IPS DF 6.9 (cell line): Measurements from ENCODE around the gene MAPK8.

ENCODE experiments used
- DNase-seq: peaks from one replicate; pipeline ENCODE4 v3.0.0-alpha.2; 2013; ENCODE audit warnings: low read depth, low spot score
- H3K27ac ChIP-seq: one replicate; pipeline ENCODE4 v1.5.1; 2013; ENCODE audit warnings: low read length, control low read depth
- H3K27me3 ChIP-seq: 2 replicates; pipeline ENCODE4 v1.6.1; 2013; ENCODE audit warnings: mild to moderate bottlenecking, low read length; ENCODE audit not compliant: control insufficient read depth, insufficient read depth
- H3K36me3 ChIP-seq: 2 replicates; pipeline ENCODE4 v1.6.1; 2013; ENCODE audit warnings: low read length; ENCODE audit not compliant: control insufficient read depth, insufficient read depth
- H3K4me1 ChIP-seq: 2 replicates; pipeline ENCODE4 v1.6.1; 2013; ENCODE audit warnings: low read length; ENCODE audit not compliant: control insufficient read depth, insufficient read depth
- H3K4me3 ChIP-seq: 2 replicates; pipeline ENCODE4 v1.5.1; 2013; ENCODE audit warnings: mild to moderate bottlenecking, low read length
- H3K9me3 ChIP-seq: 2 replicates; pipeline ENCODE4 v1.6.1; 2013; ENCODE audit warnings: low read length, inconsistent platforms; ENCODE audit not compliant: control insufficient read depth, insufficient read depth
- WGBS: extraction: QIAGEN DNeasy Blood & Tissue Kit; methylation state at CpG from one replicate; pipeline ENCODE4 v1.1.7; 2013; ENCODE audit warnings: mixed read lengths, missing lambda C conversion rate; ENCODE audit not compliant: insufficient read length, insufficient coverage; 5-methylcytosine and 5-hydroxymethylcytosine counted together

Gene MAPK8

DNA sequence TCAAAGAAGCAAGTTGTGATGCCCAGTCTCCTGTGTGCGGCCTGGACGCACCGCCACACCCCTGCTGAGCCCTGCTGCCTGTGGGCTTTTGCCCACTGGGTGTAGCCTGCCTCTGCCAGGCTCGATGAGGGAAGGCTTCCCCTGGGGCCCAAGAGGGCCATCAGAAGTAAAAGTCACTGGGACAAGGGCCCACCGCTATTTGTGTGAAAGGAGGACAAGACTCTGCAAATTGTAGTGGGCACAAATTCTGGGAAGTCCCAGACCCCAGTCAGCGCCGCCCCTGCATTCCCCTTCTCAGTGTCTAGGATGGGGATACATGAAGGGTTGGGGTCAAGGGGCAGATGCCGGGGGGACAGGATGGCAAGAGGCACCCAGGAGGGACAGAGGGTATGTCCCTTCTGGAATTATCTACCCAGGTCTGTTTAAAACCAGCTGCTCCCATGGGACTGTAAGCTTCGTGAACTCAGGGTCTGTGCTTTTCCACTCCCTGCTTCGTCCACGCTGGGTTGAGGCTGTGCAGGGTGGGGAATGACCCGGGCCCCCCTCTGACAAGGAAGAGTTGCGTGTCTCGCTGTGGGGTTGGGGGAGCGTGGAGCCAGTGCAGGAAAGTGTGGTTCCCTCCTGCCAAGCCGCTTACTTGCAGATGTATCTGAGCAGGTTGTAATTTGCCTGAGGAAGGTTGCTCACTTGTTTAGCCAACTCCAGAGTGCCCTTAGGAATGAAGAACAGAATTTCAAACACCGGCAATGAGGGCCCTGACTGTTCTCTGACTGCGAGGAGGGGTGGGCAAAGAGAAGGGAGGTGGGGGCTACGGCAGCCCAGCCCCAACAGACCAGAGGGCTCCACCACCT is 147.2 kb downstream of the MAPK8 start:
- no peak for DNase-seq
- Histone ChIP-seq H3K9me3 (no peaks in the 10 kb centered on the region), H3K36me3 (0 out of 2 replicates have a peak, but pooled peaks cover 6% of the 10 kb centered on the region), H3K4me3 (no peak overlapping the region), H3K4me1 (peaks cover 7% of the 10 kb centered on the region), H3K27me3 (no peaks in the 10 kb centered on the region), H3K27ac (no peak overlapping the region)
- WGBS, result no CpG with 5 or more reads among the region's 19 CpGs

DNA sequence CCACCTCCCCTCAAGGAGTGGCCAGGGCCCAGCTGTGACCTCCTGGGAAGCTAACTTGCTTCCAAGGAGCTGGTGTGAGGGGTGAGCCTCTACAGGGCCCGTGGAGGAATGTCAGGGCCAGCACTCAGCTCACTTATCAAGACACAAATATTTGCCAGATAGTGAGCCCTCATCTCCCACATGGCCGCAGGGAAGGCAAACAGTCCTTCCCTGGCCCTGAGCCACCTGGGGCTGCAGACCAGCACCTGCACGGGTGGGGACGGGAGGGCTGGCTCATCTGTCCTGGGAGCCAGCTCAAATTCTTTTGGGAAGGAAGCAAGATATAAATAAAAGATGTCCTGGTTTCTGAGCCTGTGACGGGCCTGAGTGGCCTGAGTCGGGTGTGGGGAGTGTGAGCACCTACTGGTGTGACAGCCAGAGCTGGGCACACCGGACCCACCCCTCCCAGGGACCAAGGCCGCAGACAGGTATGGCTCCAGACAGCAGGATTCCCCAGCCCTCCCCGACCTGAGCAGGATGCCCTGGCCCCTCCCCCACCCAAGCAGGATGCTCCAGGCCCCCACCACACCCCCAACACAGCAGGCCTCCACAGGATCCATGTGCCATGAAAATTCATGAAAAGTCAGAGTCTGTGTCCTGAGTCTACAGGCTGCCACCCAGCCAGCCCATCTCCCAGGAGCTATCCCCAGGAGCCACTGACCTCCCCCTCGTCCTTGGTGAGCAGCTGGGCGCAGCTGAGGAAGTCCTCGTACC is 148.0 kb downstream of the MAPK8 start:
- Histone ChIP-seq H3K27ac (no peak overlapping the region), H3K4me1 (peaks cover 7% of the 10 kb centered on the region), H3K4me3 (no peak overlapping the region), H3K36me3 (0 out of 2 replicates have a peak, but pooled peaks cover 6% of the 10 kb centered on the region), H3K27me3 (no peaks in the 10 kb centered on the region), H3K9me3 (no peaks in the 10 kb centered on the region)
- no peak for DNase-seq
- WGBS, result no CpG with 5 or more reads among the region's 12 CpGs

DNA sequence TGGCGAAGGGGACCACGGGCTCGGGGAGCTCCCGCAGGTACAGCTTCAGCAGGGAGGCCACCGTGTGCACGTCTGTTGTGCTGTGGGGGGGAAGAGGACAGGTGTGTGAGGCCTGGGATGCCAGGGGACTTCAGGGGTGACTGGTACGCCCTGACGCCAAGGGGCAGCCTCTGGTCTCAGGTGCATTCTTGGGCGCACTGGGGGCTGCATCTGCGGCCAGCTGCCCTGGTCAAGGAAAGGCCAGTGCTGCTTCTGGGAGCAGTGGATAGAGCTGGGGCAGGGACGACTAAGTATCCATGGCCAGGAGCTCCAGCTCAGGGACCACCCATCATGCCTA is 148.5 kb downstream of the MAPK8 start:
- H3K36me3 ChIP-seq, result 0 out of 2 replicates have a peak, but pooled peaks cover 5% of the 10 kb centered on the region
- WGBS, result no CpG with 5 or more reads among the region's 11 CpGs
- H3K9me3 ChIP-seq, result no peaks in the 10 kb centered on the region
- peaks cover 7% of the 10 kb centered on the region for H3K4me1 ChIP-seq
- no peak overlapping the region for H3K4me3 ChIP-seq
- H3K27me3 ChIP-seq, result no peaks in the 10 kb centered on the region
- no peak overlapping the region for H3K27ac ChIP-seq
- DNase-seq, result no peak

DNA sequence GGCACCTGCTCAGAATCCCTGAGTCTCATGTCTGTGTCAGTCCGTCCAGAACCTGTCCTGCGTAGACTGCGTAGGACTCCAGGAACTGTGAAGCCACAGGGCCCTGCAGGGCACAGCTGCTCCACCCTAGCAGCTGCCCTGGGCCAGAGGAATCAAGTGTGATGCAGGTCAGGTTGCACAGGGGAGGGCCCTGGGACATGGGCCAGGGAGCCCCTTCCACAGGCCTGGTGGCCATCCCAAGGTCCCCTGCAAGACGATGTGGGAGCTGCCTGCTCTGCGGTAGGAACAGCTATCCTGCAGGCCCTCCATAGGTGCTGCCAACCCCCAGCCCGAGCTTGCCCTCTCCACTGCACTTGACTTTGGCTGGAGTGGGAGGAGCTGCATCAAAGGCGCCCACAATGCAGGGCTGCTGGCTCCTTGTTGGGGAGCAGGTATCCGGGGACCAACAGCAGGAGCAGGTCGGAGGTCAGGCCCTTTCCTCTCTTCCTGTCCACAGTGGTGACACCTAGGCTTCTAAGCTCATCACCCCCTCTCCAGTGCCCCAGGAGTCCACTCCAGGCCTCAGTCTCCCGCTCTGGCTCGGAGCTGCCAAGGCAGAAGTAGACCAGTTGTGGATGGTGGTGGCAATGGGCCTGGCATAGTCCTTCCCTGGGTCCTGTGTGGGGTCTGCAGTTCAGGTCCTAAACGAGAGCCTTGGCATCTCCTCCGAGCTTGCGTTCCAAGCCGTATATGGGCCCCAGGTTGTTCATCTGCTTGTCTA is 149.1 kb downstream of the MAPK8 start:
- WGBS, result no CpG with 5 or more reads among the region's 15 CpGs
- H3K4me1 ChIP-seq, result peaks cover 7% of the 10 kb centered on the region
- H3K9me3 ChIP-seq, result no peaks in the 10 kb centered on the region
- no peak overlapping the region for H3K4me3 ChIP-seq
- DNase-seq, result no peak
- H3K36me3 ChIP-seq, result no peaks in the 10 kb centered on the region
- H3K27ac ChIP-seq, result no peak overlapping the region
- no peaks in the 10 kb centered on the region for H3K27me3 ChIP-seq

- Histone ChIP-seq H3K9me3 (no peaks in the 10 kb centered on the region), H3K27me3 (no peaks in the 10 kb centered on the region), H3K4me1 (peaks cover 7% of the 10 kb centered on the region), H3K4me3 (no peak overlapping the region), H3K27ac (no peak overlapping the region), H3K36me3 (no peaks in the 10 kb centered on the region)
- no peak for DNase-seq
- no CpG with 5 or more reads among the region's 9 CpGs for WGBS
Measured at GRCh38 chr10:48456361-48456804, 149.9 kb downstream of the MAPK8 start.

DNA sequence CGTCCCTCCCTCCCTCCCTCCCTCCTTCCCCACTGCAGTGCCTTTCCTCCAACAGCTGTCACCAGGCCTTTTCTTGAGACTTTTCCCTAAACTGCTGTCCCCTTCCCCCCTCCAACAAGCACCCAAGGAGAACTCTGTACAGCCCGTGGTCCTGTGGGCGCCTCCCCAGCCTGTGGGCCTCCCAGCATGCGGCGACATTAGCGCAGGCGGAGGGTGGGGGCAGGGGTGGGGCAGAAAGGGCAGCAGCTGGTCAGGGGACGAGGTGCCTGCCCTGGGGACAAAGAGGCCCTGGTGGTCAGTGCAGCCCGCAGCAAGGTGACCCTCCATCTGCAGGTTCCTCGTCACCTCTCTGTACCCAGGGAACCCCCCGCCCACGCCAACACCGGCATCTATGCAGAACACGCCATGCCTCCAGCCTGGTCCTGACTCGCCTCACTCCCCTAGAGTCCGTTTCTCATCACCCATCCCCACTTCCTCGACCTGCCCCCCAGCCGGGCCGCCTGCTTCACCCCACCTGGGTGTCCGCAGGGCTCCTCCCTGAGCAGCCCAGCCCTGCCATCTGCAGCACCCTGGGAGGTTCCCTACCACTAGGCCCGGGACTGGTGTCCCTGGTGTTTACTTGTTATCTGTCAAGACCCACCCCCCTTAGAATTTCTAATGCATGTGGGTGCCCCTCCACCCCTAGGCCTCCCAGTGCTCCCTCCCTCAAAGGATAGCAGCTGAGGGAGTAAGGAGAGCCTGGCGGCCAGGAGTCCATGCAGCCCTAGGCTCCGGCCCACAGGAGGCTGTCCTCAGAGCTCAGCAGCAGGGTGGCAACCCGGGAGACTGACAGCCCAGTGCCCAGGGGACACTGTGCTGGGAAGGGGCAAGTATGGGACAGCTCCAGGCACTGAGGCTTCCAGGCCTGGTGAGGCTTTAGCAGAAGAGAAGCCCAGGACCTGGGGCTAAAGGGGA is 150.6 kb downstream of the MAPK8 start:
- H3K27ac ChIP-seq, result no peak overlapping the region
- H3K4me1 ChIP-seq, result peaks cover 7% of the 10 kb centered on the region
- WGBS, result no CpG with 5 or more reads among the region's 24 CpGs
- H3K9me3 ChIP-seq, result no peaks in the 10 kb centered on the region
- H3K4me3 ChIP-seq, result no peak overlapping the region
- no peak for DNase-seq
- no peaks in the 10 kb centered on the region for H3K27me3 ChIP-seq
- H3K36me3 ChIP-seq, result no peaks in the 10 kb centered on the region

DNA sequence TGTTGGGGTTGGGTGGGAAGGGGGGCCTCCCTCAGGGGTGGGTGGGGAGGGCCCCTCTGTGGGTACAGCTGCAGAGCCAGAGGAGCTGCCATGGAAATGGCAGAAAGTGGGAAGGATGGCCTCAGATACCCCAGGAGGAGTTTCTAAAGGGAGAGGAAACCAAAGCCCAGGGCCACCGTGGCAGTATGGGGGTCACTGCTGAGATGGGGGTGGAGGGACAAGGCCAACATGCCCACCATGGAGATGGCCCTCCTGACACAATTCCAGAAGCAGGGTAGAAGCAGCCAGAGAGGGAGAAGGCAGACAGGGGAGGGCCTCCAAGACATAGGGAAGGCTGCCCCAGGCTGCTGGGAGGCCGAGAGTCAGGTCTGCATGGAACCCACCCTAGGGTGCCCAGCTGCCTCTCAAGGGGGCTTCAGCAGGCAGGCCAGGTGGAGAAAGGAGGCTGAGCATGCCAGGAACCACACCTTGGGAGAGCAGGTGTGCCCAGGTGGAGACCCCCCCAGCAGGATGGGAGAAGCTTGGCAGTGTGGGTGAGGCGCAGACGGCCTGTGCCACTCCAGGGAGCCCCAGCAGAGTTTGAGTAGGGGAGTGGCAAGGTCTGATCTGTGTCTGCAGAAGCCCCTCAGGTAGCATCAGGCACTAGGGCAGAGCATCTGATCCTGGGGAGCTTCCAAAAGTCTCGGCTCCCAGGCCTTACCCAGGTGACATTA is 151.6 kb downstream of the MAPK8 start:
- no peak for DNase-seq
- H3K27ac ChIP-seq, result no peak overlapping the region
- no CpG with 5 or more reads among the region's 5 CpGs for WGBS

DNA sequence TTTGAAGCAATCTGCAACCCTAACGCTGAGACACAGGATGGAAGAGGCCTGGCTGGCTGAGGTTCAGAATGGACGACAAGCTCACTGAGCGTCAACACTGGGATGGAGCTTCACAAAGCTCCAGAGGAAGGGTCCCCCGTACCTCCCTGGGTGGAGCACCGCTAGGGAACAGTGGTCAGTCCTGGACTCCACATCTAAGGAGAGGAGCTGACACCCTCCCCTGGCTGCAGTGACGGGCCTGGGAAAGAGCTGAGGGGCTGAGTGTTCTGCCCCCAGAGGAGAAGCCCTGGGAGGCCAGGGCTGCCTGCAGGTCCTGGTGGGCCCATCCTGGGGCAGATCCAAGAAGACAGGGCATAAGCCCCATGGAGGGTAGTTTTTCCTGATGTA is 152.2 kb downstream of the MAPK8 start:
- Histone ChIP-seq H3K4me1 (peaks cover 7% of the 10 kb centered on the region), H3K27ac (no peak overlapping the region), H3K27me3 (no peaks in the 10 kb centered on the region), H3K36me3 (no peaks in the 10 kb centered on the region), H3K9me3 (no peaks in the 10 kb centered on the region), H3K4me3 (no peak overlapping the region)
- WGBS, result no CpG with 5 or more reads among the region's 6 CpGs
- no peak for DNase-seq

More for the DNA sequence above, 151.6 kb downstream of the MAPK8 start:
- no peaks in the 10 kb centered on the region for H3K27me3 ChIP-seq
- no peaks in the 10 kb centered on the region for H3K9me3 ChIP-seq
- H3K4me1 ChIP-seq, result peaks cover 7% of the 10 kb centered on the region
- H3K36me3 ChIP-seq, result no peaks in the 10 kb centered on the region
- H3K4me3 ChIP-seq, result no peak overlapping the region
